ENCODE measurements around the gene TPM4.

The TPM4 gene

GRCh38 chr19:16041991-16042386, 34.3 kb upstream of the TPM4 start:
- DNase-seq (ENCODE audit: low read depth): no peak

DNA sequence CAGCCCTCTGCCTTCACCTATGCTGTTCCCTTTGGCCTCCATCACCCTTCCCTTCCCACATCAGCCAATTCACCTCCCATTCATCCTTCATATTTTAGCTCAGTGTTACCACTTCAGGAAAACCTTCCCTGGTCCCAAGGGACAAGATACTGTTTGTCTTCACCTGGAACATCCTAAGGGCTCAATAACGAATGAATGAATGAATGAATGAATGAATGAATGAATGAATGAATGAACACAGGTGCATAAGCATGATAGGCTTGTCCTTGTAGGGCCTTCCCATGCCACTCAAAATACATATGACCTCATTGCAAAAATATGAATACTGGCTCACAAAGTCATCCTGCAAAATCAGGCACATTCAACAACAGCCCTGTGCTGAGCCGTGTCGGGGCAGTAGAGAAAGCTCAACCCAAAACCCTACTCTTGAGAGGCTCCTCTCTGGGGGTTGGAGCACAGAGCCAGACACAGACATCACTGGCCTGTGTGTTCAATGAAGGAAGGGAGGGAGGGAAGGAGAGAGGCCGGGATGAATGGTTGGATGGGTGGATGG, 33.7 kb upstream of the TPM4 start:
- no peak for DNase-seq (ENCODE audit: low read depth)

DNA sequence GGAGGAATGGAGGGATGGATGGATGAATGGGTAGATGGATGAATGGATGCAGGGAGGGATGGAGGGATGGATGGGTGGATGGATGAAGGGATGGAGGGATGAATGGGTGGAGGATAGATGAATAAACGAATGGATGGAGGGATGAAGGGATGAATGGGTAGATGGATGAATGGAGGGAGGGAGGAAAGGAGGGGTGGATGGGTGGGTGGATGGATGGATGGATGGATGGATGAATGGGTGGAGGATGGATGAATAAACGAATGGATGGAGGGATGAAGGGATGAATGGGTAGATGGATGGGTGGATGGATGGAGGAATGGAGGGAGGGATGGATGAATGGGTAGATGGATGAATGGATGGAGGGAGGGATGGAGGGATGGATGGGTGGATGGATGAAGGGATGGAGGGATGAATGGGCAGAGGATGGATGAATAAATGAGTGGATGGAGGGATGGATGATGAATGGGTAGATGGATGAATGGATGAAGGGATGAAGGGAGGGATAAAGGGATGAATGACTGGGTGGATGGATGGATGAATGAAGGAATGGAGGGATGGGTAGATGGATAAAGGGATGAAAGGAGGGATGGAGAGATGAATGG, 33.0 kb upstream of the TPM4 start:
- no peak for DNase-seq (ENCODE audit: low read depth)

GRCh38 chr19:16044746-16045145, 31.5 kb upstream of the TPM4 start:
- no peak for DNase-seq (ENCODE audit: low read depth)

DNA sequence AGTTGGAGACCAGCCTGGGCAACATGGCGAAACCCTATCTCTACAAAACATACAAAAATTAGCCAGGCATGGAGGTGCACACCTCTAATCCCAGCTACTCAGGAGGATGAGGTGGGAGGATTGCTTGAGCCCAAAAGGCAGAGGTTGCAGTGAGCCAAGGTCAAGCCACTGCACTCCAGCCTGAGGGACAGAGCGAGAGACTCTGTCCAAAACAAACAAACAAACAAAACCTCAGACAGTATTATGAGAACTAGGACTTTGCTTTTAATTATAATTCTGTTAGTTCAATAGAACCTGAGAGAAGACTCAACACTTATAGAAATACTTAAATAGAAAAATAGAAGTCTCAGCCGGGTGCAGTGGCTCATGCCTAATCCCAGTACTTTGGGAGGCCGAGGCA, 31.1 kb upstream of the TPM4 start:
- no peak for DNase-seq (ENCODE audit: low read depth)

GRCh38 chr19:16045893-16046292, 30.4 kb upstream of the TPM4 start:
- DNase-seq (ENCODE audit: low read depth): no peak

- DNase-seq (ENCODE audit: low read depth): no peak
These were observed 27.7 kb upstream of the TPM4 start for GRCh38 chr19:16048583-16048982.

DNA sequence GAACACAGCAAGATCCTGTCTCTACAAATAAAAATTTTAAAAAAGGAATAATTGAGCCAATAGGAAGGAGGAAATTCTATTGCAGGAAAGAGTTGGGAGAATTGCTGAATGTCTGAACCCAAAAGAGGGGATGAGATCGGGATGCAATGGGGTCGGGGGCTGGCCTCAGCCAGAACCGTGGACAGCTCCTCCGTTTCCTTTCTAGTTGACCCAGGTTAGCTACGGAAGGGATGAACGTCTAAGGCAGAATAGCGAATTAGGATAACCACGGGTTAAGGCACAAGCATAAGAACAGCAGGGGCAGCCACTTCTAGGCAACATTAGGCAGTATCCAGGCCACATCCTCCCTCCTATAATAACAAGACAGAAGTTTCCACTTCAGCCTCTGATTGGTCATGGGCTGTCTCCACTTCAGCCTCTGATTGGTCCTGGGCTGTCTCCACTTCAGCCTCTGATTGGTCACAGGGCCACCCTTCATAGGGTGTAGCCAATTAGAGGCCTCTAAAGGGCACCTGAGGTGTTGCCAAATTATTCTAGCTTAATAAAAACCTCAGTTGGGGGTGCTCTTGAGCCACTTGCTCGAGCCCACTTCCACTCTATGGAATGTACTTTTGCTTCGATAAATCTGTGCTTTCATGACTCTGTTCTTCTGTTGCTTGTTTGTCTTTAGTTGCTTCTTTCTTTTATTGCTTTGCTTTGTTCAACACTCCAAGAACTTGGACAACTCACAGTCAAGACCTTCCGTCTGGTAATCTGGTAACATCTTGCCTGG, 24.9 kb upstream of the TPM4 start:
- no peak for DNase-seq (ENCODE audit: low read depth)

DNA sequence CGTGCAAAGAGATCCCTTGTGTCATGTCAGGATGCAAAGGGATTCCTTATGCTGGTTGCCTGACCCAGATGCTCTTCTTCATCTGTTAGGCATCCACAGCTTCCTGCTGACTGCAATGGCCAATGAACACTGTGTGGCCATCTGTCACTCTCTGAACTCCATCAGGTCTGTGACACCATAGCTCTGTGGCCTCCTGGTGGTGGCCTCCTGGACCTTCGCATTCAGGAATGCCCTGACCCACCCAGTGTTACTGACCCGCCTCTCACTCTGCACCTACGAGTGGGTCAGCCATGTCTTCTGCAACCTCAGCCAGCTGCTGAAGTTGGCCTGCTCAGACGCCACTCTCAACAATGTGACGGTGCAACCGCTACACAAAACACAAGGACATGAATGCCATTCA, 23.9 kb upstream of the TPM4 start:
- DNase-seq (ENCODE audit: low read depth): no peak

- DNase-seq (ENCODE audit: low read depth): no peak
These were observed 19.2 kb upstream of the TPM4 start for GRCh38 chr19:16057062-16057461.

DNA sequence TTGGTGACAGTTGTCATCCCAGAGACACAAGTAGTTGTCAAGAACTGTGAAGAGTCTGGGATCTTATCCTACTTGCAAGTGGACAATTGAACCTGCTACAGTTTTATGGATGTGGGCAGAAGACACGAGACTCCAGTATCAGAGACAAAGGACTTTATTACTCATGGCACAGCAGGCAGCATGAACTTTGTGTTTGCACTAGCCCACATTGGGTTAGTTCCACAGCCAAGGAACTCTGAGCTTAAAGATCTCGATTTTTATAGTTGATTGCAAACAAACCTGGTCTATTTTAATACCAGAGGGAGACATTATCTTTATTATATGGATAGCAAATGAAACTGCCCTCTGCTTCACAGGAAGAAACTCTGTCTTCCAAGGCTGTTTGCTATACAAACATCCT, 16.0 kb upstream of the TPM4 start:
- DNase-seq (ENCODE audit: low read depth): no peak

GRCh38 chr19:16061943-16062342, 14.4 kb upstream of the TPM4 start:
- no peak for DNase-seq (ENCODE audit: low read depth)

DNA sequence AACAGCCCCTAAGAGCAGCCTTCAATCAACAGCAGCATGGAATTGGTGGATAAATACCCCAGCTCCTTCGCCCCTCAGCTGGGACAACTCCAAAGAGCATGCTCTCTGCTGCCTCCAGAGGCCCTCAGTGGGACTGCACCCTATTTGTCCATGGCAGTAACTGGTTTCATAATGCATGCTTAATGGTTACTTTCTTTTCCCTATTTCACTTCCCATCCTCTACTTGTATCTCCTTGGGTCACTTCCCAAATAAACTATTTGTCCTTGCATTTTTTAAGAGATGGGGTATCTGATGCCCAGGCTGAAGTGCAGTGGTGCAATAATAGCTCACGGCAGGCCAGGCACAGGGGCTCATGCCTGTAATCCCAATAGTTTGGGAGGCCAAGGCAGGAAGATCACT, 13.5 kb upstream of the TPM4 start:
- no peak for DNase-seq (ENCODE audit: low read depth)

GRCh38 chr19:16064209-16064889, 11.9 kb upstream of the TPM4 start:
- no peak for DNase-seq (ENCODE audit: low read depth)

- DNase-seq (ENCODE audit: low read depth): no peak
These were observed 9.6 kb upstream of the TPM4 start for GRCh38 chr19:16066611-16067104.

- peak; percentile 88 for DNase-seq (ENCODE audit: low read depth)
These were observed 8.9 kb upstream of the TPM4 start for GRCh38 chr19:16067205-16067938.

DNA sequence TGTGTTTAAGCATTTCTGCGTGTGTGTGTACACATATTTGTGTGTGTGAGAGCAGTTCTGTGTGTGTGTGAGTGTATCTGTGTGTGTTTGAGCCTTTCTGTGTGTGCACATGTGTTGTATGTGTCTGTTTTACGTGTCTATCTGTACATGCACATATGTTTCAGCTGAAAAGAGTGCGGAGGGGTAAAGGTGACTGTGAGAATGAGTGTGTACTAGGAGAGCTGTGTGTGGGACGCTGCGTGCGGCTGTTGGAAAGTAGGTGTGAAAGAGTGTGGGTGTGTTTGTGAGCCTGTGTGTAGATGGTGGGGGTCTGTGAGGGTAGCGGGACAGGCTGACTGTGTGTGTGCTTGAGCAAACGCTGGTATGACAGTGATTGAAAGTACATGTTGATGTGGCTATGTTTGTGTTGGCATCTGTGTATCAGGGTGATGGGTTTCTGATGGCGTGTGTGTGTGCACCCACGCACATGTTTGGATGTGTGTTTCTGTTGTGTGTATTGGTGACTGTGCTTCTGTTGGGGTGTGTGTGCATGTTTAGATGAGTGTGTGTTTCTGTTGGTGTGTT, 7.5 kb upstream of the TPM4 start:
- DNase-seq (ENCODE audit: low read depth): no peak

DNA sequence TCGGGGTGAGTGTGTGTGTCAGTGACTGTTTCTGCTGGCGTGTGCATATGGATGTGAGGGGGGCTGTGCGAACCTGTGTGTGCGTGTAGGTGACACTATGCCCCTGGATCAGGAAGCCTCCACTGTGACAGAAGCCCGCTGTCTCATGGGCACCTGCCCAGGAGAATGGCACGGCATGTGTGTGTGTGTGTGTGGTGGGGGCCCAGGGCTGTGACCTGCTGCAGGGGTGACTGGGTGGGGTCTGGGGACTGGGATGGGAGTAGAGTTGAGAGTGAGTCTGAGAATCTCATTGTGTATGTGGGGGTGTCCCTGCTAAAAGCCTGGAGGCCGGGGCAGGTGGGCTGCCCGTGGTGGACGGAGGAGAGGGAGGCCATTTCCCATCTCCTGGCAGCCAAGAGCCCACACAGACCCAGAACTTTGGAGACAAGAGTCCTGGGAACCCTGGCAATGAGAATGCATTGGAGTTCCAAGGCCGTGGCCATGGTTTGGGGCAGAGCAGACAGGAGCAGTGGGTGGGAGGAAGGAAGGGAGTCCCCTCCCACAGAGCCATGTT, 6.4 kb upstream of the TPM4 start:
- no peak for DNase-seq (ENCODE audit: low read depth)

DNA sequence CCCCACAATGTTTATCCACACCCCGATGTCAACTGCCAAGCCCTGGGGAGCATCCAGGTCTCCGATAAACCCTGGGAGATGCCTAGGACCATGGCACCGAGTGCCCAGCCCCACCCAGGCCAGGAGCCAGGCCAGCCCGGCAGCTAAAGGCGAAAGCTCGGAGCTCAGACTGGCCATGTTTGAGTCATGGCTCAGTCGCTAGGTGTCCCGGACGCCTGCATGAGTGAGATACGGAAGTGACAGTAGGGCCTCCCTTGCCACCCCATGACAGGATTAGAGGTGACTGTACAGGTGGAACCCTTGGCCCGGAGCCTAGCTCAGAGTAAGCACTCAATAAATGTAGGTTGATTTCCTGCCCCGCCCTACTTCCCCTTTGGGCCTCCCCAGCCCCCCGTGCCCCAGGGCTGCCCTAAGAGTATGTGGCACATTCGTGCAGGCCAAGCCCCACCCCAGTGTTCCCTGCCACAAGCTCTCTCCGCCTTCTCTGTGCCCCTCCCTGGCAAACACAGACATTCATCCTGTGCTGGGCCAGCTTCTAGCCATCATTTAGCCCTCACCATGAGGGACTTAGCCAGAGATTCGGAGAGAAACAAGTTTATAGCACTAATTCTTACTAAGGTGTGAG, 5.8 kb upstream of the TPM4 start:
- DNase-seq (ENCODE audit: low read depth): no peak

DNA sequence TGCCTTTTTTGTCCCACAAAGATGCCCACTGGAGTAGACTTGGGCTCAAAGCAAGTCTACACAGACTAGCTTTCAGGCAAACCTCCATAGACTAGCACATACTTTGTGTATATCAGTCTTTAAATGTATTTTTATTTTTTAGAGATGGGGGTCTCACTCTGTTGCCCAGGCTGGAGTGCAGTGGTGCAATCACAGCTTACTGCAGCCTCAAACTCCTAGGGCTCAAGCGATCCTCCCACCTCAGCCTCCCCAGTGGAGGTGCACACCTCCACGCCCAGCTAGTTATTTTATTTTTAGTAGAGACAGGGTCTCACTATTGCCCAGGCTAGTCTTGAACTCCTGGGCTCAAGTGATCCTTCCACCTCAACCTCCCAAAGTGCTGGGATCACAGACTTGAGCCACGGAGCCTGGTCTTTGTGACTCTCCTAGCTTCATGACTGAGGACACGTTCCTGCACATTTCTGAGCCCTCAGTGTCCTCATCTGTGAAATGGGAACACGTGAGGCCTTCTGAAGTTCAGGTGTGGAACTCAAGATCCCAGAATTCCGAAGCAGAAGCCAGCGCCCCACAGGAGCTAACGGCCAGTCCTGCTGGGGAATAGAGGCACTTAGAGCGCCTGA, 5.1 kb upstream of the TPM4 start:
- DNase-seq (ENCODE audit: low read depth): no peak

GRCh38 chr19:16073481-16073880, 2.8 kb upstream of the TPM4 start:
- DNase-seq (ENCODE audit: low read depth): no peak
